ENCODE measurements around the gene FAM219B. TPM values are rescaled to one million over a fixed set of nuclear protein-coding genes. Genes with fewer than 3 reads are reported as not detected.

FAM219B gene
- total RNA-seq, 1 donor from 2014 or later: 113 TPM

DNA sequence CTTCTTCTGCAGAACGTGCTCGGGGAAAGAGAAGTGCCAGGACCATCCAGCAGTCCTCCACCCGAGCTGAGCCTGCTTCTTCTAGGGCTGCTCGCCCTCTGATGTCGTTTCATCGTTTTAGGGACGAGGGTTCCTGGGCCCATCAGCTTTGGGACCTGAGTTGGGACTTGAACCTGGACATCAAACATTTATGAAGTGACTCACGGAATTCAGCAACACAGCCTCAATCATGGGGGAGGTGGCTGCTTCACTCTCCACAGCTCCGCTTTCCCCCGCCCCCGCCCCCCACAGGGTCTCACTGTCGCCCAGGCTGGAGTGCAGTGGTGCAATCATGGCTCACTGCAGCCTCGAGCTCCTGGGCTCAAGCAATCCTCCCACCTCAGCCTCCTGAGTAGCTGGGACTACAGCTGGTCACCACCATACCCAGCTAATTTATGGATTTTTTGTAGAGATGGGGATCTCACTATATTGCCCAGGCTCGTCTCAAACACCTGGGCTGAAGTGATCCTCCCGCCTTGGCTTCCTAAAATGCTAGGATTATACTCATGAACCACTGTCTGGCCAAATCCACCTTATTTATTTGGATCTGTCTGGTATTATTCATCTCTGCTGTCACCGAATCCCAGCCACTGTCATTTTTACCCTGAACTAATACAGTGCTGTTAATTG, 32.8 kb downstream of the FAM219B start:
- no peak for DNase-seq (ENCODE audit: low read depth)

DNA sequence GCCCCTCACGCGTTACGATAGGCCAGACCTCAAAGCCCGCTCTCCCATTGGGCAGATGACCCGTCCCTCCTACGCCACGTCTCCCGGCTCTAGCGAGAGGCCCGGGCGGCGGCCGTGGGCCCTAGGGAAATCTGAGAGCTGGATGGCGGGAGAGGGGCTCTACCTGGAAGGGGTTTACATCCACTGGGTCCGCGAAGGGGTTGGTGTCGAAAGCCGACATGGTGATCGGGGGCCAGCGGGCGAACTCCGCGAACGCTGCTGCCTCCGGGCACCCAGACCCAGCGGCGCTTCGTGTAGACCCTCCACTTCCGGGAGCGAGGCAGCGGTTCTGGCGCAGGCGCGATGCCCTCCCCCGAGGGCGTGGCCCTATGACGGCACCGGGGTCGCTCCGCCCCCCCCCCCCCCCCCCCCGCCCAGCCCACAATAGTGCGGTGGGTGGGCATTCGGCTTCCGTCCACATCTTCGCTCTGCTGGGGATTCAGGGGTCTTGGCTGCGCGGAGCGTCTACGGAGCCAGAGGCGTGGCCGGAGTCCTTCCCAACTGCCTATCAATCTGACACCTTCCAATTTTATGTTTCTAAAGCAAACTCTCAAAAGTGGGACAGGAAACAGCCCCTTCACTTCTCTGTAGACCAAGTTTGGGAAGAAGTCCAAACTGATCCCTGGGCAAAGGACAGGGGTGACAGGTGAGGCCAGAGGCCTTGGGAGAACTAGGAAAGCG, 33.5 kb downstream of the FAM219B start, which contains the start of gene SCAMP2:
TSS of gene SCAMP2 (minus strand) at position 330 of the 720 bp plus-strand sequence. CDS start at position 220, 110 bp downstream.
- DNase-seq (ENCODE audit: low read depth): peak; percentile 97

DNA sequence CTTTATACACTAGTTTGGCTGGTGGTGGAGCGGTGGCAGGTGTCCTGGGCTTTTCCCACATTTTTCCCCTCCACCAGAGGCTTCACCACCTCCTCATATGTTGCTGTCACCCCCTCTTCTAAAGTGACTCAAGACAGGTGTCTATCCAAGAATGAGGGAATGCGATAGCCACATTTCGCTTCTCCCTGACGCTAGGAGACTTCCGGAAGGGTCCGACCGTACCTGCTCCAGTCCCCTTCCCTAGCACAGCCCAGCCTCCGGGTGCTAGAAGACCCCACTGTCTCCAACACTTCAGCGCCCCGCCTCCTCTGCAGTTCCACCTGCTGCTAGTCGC, 34.0 kb downstream of the FAM219B start:
- DNase-seq (ENCODE audit: low read depth): no peak

DNA sequence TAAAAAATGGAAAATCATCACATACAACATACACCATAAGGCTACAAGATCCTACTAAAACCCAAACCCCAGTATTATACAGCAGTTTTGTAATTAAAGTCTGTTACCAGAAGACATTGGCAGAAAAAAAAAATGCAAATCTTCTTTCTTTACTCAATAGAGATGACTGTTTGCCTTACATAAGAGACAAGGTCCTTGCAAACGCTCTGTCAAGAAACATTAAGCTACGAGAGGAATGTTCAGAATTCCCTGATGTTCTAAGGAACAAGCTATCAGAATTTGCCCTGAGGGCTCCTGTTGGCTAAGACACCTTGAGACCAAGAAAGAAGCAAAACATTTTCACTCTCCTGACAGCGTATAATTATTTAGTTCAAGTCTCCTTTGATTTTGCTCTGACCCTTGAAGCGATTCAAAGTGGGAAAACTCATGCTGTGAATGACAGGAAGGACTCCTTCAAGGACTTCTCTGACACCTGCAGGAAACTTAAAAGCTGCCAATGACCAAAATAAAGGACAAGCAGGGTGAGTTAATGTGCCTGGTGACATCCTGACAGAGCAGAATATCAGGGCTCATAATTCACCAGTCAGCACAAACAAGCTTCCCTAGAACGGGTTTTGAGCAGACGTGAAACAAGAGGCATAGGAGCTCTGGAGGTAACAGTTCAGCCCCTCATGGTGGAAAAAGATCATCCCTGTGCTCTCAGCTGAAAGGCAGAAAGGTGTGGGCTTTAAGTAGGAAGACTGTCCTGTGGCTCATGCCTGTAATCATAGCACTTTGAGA, 36.0 kb downstream of the FAM219B start:
- no peak for DNase-seq (ENCODE audit: low read depth)

DNA sequence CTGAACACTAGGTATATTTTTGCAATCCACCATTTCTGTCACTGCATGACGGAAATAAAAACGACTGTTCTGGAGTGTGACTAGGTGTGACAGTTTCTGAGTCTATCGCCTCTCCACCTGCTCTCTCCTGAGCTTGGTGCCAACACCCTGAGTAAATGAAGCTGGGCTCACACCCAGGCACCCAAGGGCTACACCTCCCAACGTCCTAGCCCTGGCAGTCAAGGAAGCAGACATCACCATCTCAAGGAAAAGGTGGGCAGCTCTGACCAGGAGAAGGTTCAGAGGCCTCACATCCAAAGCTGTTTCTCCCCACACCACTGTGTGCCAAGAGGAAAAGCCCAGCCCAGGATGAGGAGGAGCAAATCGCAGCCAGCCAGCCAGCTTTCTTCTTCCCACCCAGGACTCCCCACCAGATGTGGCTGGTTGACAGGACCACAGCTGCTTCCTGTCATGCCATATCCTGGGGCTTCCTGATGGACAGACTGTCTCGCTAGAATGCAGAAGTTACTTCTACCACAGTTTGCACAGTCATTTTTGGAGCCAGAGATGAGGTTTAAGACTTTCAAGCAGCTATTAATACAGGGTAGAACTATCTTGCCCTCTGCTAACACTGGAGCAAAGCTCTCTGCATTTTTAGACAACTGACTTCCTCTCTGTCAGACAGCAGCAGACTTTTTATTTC, 36.8 kb downstream of the FAM219B start:
- peak; percentile 84 for DNase-seq (ENCODE audit: low read depth)

DNA sequence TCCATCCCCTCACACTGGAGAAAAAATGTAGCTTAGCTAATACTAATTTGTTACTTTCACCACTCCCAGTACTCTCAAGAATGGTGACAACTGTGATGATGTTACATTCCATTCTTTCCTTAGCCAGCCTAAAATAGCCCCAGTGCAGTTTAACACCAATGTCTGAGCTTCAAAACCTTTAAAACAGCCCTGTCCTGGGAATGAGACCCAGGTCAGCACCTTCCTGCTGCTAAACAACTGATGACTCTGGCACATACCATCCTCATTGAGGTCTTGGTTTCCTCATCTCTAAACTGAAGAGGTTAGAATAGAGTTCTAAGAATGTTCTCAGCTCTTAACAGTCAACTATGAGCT, 37.3 kb downstream of the FAM219B start:
- DNase-seq (ENCODE audit: low read depth): peak; percentile 82

DNA sequence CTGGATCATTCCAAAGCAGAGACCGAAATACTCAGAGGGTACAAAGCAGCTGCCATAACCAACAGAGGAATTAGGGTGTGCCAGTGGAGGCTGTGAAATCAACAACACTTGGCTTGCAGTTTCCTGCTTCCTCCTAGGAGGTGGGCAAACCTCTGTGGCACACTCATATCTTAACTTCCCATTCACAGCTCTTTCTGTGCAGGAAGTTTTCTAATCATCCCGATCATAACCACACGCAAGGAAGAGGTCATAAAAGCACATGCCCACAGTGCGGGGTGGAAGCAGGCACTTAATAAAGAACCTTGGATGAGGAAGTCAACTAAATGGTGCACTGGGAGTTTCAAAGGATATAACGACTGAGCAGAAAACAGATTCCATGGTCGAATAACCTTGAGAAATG, 38.6 kb downstream of the FAM219B start:
- DNase-seq (ENCODE audit: low read depth): peak; percentile 91

DNA sequence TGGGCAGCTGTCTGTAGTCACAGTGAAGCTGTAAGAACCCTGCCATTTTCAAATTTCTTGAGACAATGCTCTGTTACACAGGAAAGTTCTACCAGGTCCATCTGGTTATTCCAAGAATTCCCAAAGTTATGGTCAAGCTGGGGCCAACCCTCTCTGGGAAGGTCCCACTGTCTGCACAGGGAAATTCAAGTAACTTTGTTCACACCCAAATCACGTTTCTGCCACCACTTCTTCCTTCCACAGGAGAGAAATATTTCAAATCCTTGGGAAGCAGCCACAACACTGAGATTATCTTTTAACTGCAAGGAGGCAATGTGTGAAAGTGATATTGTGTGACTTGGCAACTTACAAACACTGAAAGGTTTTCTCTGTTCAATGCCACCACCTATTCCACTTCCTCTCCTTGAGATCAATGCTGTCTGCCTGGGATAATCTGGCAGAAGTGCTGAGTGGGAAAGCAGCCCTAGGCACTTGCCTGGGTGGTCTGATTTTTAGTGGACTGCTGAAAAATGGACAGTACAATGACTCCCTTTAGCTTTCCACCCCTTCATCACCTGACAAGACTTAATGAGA, 39.1 kb downstream of the FAM219B start:
- no peak for DNase-seq (ENCODE audit: low read depth)

DNA sequence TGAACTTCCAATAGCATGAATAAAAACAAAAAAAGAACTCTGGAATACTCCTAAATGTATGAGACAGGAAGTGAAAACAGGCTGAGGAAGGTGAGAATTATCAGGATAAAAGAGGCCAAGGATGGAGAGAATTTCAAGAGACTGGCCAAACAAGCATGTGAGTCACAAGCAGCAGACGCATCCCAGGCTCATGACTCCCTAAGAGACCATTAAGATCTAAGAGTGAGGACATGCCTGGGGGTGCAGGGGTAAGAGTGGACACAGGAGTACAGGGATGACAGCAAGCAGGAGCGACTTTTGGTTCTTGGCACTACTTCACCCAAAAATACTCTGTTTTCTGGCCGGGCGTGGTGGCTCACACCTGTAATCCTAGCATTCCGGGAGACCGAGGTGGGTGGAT, 40.6 kb downstream of the FAM219B start:
- DNase-seq (ENCODE audit: low read depth): peak; percentile 56

DNA sequence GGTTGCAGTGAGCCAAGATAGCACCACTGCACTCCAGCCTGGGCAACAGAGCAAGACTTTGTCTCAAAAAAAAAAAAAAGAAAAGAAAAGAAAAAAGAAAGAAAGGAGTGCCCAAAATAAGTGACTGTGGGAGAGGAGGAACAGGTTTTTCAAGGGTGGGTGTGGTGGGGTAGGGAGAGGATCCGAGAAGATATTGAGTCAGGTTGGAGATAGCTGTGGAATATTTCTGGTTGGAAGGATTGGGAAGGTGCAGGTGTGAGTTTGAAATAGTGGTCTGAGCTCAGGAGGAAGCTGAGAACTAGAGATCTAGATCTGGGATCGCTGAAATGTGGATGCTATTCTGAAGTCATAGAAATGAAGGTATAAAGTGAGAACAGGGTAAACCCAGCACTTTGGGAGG, 41.3 kb downstream of the FAM219B start:
- DNase-seq (ENCODE audit: low read depth): no peak

DNA sequence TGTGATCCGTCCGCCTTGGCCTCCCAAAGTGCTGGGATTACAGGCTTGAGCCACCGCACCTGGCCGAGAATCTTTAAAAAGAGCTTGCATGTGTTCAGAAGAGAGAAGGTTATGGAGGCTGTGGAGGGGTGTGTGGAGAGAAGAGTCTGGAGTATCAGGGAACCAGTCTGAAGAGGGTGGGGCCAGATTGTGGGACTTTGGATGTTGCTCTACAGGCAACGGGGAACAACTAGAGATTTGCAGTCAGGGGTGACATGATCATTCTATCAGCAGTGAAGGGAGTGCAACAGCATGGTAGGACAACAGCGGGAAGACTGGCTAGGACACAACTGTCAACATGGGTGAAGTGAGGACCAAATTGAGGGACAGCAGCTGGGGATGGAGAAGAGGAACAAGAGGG, 42.4 kb downstream of the FAM219B start:
- no peak for DNase-seq (ENCODE audit: low read depth)

DNA sequence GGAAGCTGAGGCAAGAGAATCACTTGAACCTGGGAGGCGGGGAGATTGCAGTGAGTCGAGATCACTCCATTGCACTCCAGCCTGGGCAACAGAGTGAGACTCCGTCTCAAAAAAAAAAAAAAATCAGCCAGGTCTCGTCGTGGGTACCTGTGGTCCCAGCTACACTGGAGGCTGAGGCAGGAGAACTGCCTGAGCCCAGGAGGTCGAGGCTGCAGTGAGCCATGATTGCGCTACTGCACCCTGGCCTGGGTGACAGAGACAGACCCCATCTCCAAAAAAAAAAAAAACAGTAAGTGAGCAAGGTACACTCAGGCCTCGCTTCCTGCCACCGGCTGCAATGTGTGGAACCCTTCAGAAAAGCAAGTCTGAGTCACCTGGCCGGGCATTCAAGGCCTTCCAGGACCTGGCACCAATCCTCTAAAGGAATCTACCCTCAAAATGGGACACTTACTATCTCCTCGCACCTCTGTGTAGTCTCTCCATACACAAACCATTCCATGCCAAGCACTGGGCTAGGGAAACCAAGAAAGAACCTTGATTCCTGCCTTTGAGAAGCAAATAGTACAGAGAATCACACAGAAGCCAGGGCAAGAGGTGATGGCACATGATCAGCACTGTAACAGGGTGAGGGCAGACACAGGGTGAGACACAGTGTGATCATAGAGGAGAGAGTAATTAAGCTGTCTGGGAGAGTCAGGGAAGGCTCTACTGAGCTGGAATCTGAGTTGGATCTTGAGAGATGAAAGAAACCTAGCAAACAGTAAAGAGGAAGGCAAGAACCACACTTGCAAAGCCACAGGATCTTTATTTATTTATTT, 43.2 kb downstream of the FAM219B start:
- DNase-seq (ENCODE audit: low read depth): no peak

DNA sequence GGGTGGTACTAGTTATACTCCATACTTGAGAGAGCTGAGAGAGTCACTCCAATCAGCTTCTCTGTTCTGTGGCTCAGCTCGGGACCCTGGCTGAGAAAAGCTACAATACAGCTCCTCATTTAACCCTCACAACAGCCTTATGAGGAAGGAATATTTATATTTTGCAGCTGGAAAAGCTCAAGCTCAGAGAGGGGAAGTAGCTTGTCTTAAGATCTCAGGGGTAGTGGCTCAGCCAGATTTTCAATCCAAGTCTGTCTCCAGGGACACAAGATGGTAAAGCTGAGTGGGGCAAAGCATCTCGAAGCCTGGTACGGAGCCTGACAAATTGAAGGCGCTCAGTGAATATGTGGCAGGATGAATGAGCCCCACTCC, 48.3 kb downstream of the FAM219B start:
- no peak for DNase-seq (ENCODE audit: low read depth)

DNA sequence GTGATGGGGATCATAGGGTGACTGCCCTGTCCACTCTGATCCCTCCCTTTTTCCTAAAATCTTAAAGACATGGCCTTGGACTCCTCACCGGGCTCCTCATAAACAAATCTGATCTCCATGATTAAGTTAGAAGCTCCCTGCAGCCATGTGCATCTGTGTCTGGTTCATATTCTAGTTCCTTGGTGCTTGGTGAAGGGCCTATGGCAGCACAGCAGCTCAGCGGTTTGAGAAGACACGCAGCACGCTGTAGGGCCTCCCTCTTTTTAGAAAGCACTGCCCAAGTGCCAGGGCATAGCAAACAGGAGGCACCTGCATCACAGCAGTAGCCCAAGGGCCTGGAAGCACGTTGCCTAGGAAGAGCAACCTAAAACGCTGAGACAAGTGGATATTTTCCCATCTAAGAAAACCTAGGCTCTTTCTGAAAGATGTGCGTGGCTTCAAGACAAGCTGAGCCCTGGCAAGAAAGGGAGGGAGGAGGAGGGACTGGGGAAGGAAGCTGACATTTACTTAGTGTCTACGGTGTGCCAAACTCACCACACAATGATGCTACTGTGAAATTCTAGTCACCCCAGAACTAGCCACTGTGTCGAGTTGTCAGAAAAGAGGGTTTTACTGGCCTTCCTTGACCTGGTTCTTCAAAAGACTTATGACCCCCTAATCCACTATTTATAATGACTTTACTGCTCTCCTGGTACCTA, 48.8 kb downstream of the FAM219B start:
- DNase-seq (ENCODE audit: low read depth): no peak

DNA sequence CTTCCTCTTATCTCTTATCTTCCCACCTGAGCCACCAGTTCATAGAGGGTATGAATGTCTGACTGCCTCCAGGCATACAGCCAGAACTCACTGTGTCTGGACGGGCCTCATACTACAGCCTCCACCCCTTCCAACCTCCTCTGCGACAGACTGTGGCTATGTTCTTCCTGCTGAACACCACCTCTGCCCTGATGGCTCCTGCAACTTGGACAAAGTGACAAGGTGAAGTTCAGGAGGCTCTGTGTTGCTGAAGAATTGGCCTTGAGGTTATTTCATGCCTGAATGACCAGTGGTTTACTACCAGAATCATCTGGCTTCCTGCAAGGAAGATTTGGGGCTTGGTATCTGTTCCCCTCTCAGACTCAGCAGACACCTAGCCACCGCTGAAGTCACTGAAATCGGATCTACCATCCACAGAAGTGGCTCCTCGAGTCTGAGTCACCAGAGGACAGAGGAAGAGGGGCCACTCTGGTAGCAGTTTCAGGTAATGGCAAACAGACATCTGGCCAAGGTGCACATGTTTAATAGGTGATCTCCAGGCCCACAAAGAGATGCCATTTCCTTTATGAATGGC, 49.5 kb downstream of the FAM219B start:
- DNase-seq (ENCODE audit: low read depth): no peak

DNA sequence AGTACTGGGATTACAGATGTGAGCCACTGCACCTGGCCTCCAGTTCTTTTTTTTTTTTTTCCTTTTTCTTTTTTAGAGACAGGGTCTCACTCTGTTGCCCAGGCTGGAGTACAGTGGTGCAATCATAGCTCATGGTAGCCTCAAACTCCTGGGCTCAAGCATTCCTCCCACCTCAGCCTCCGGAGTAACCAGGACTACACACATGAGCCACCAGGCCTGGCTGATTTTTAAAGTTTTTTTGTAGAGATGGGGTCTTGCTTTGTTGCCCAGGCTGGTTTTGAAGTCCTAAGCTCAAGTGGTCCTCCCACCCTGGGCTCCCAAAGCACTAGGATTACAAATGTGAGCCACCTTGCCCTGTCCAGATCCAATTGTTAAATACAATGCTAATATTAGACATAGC, 50.1 kb downstream of the FAM219B start:
- DNase-seq (ENCODE audit: low read depth): no peak

DNA sequence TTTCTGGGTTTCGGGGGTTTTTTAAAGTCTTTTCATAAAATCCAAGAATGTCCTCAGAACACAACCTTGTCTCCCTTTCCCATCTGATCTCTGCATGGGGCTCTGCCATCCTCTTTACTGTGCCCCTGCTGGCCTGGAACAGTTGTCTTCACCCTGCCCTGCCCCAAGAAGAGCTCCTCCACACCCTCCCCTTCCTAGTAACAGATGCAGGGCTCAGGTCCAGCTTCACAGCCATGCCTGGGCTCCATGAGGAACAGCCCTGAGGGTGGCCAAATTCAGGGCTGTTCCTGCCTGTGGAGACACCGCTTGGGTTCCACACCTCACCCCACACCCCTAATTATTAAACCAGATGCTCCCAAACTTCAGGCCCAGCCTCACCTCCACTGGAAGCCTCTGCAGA, 50.8 kb downstream of the FAM219B start:
- DNase-seq (ENCODE audit: low read depth): peak; percentile 93

DNA sequence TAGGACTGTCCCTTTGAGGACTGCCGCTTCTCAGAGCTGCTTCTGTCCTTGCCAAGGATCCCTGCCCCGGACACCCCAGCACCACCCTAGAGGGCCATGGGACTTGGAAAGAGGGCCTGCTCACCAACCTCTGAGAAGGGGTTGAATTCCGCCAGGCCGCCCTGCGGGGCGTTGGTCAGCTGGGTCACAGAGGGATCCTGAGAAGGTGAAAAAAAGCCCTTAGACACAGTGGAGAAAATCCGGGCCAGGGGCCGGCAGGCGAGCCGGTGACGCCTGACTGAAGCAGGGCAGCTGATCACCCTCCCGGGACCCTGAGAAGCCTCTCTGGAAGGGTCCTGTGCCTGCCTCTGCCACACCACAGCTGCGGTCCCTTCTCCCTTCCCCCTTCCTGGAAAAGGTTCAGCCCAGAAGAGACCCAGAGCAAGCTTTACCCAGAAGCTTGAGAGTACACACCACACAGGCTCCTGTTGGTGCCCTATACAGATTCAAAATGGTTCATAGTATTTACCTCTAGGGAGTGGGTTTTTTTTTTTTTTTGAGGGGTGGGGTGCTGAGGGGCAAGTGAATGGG, 52.1 kb downstream of the FAM219B start:
- peak; percentile 53 for DNase-seq (ENCODE audit: low read depth)

DNA sequence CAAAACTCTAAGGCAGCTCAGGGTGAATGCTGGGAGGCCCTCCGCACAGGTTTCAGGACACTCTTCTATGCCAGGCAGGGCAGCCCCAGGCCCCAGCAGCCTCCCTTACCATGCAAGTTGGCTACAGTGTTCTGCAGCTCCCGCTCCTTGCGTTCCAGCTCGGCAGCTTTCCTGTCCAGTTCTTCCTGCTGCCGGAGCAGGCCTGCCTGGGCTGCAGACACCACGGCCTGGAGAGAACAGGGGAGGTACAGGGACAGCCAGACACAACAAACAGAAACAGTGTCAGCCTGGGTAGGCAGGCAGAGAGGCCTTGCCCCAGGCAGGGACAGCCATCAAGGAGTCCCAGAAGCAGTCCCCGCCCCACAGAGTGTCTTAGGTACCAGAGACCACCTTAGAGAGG, 54.7 kb downstream of the FAM219B start:
- DNase-seq (ENCODE audit: low read depth): no peak
